K562 (cell line): ENCODE measurements around the gene NFIL3. TPM values are rescaled to one million over a fixed set of nuclear protein-coding genes. Genes with fewer than 3 reads are reported as not detected.

ENCODE experiments used
- ATAC-seq: fragments of 200-7000 bp; cut with Tn5 transposase; 3 replicates; pipeline ENCODE4 v1.9.1; 2020; ENCODE audit warnings: moderate library complexity
- BruUV-seq: library from RNA; stranded (reverse); fragments of 400-500 nt; replicated peaks from 2 replicates; lab custom pipeline; 2021; lab: Mats Ljungman, UMichigan
- CTCF ChIA-PET: fragments of 300-600 bp; formaldehyde crosslinking; extraction: SDS; loops from one replicate; lab custom pipeline; 2021; ENCODE audit warnings: low intra/inter-chr PET ratio; lab: Yijun Ruan, JAX
- POLR2A ChIA-PET: fragments of 300-600, 350-650 bp; sonication (Branson Sonifier 250); formaldehyde crosslinking; extraction: SDS; loops from one replicate; lab custom pipeline; 2021; ENCODE audit warnings: antibody characterized with exemption, inconsistent platforms; lab: Yijun Ruan, JAX
- DNase-seq, 4 experiments: peaks; one replicate each; pipeline versions ENCODE4 v3.0.0 to v3.0.0-alpha.2; 2011 to 2018; ENCODE audit warnings: low spot score in 3 of 4, mixed read lengths in 3 of 4; ENCODE audit errors: extremely low read depth in 1 of 4
- FAIRE-seq: peaks from 2 replicates; lab custom pipeline; 2011; peaks lifted over from hg19 to GRCh38; lab: Jason Lieb, UNC
- H2AFZ ChIP-seq: 2 replicates; pipeline ENCODE4 v1.6.0; 2011; ENCODE audit warnings: low read depth, low read length, control low read depth, inconsistent platforms
- H3K27ac ChIP-seq: fragments of 200-600 bp; 3 replicates; pipeline ENCODE4 v1.8.0; 2011; ENCODE audit warnings: low read depth, mild to moderate bottlenecking, control low read depth, inconsistent platforms, low read length, moderate library complexity, mixed read lengths; ENCODE audit errors: extremely low read depth
- H3K27me3 ChIP-seq, 2 experiments: fragments of 300-600 bp in 1 of 2; 2 replicates in 1 of 2; 3 replicates in 1 of 2; pipeline versions ENCODE4 v1.6.0 to v1.8.0; 2011; ENCODE audit warnings: inconsistent platforms in 2 of 2, low read length in 2 of 2, mild to moderate bottlenecking in 1 of 2, mixed read lengths in 1 of 2, moderate library complexity in 1 of 2; ENCODE audit not compliant: control insufficient read depth in 2 of 2, insufficient read depth in 2 of 2
- H3K36me3 ChIP-seq: fragments of 300-600 bp; 3 replicates; pipeline ENCODE4 v1.8.0; 2011; ENCODE audit warnings: mild to moderate bottlenecking, low read length, inconsistent platforms; ENCODE audit not compliant: control insufficient read depth, insufficient read depth
- H3K4me1 ChIP-seq, 2 experiments: fragments of 200-600 bp in 1 of 2; replicated peaks in 1 of 2; 2 replicates in 1 of 2; 3 replicates in 1 of 2; pipeline versions ENCODE4 v1.5.1 to v1.8.0; 2011; ENCODE audit warnings: inconsistent platforms in 2 of 2, low read length in 2 of 2, mild to moderate bottlenecking in 1 of 2, mixed read lengths in 1 of 2, moderate library complexity in 1 of 2; ENCODE audit not compliant: control insufficient read depth in 2 of 2, insufficient read depth in 2 of 2
- H3K4me2 ChIP-seq: 2 replicates; pipeline ENCODE4 v1.6.1; 2011; ENCODE audit warnings: low read length, control low read depth, inconsistent platforms, mixed read lengths; ENCODE audit not compliant: insufficient read depth
- H3K4me3 ChIP-seq: fragments of 200-600 bp; sonication (generic), shearing (Covaris generic); 2 replicates; pipeline ENCODE4 v1.5.1; 2016; ENCODE audit warnings: control low read depth, inconsistent platforms
- H3K79me2 ChIP-seq: fragments of 200-600 bp; 3 replicates; pipeline ENCODE4 v1.8.0; 2011; ENCODE audit warnings: low read length, inconsistent platforms; ENCODE audit not compliant: control insufficient read depth, insufficient read depth
- H3K9ac ChIP-seq, 2 experiments: 2 replicates each; pipeline versions ENCODE4 v1.6.0 to v1.6.1; 2011; ENCODE audit warnings: low read depth in 2 of 2, low read length in 2 of 2, control low read depth in 1 of 2, inconsistent platforms in 1 of 2, mild to moderate bottlenecking in 1 of 2, mixed read lengths in 1 of 2; ENCODE audit not compliant: insufficient read depth in 1 of 2
- H3K9me1 ChIP-seq: one replicate; pipeline ENCODE4 v1.6.0; 2011; ENCODE audit warnings: inconsistent platforms, mild to moderate bottlenecking, low read length, moderate library complexity; ENCODE audit not compliant: control insufficient read depth, insufficient read depth
- H3K9me3 ChIP-seq: replicated peaks from 2 replicates; pipeline ENCODE4 v1.5.1; 2011; ENCODE audit warnings: low read depth, low read length, inconsistent platforms; ENCODE audit not compliant: control insufficient read depth, insufficient read depth
- H4K20me1 ChIP-seq: replicated peaks from 2 replicates; pipeline ENCODE4 v1.6.1; 2011; ENCODE audit warnings: low read length, inconsistent platforms, mixed read lengths; ENCODE audit not compliant: control insufficient read depth, insufficient read depth
- AFF1 ChIP-seq, 2 experiments: fragments of 450-650 bp; IDR thresholded peaks; 2 replicates each; pipeline ENCODE4 v1.6.1; 2018; ENCODE audit warnings: mild to moderate bottlenecking in 2 of 2, low read depth in 1 of 2; ENCODE audit not compliant: partially characterized antibody in 2 of 2
- FOXA1 ChIP-seq: fragments of 450-650 bp; IDR thresholded peaks from 2 replicates; pipeline ENCODE4 v1.6.1; 2016; ENCODE audit warnings: mild to moderate bottlenecking, borderline replicate concordance
- RBM34 ChIP-seq: fragments of 200-400 bp; formaldehyde crosslinking; IDR thresholded peaks from 2 replicates; pipeline ENCODE4 v1.6.1; 2018; ENCODE audit warnings: low read length, borderline replicate concordance; ENCODE audit not compliant: insufficient read depth
- SIRT6 ChIP-seq: IDR thresholded peaks from one replicate; pipeline ENCODE4 v1.6.1; 2012; ENCODE audit warnings: low read depth, mild to moderate bottlenecking, control low read depth, inconsistent platforms, low read length, moderate library complexity
- TAL1 ChIP-seq: fragments of 450-650 bp; IDR thresholded peaks from 2 replicates; pipeline ENCODE4 v1.6.1; 2016; ENCODE audit warnings: mild to moderate bottlenecking
- ZNF124 ChIP-seq: sonication (generic); formaldehyde crosslinking; IDR thresholded peaks from 2 replicates; pipeline ENCODE4 v1.8.1; 2022; ENCODE audit warnings: missing genetic modification reagents
- ZNF780A ChIP-seq: fragments of 250-450 bp; sonication (Bioruptor Pico); IDR thresholded peaks from 2 replicates; pipeline ENCODE4 v1.5.0; 2021; ENCODE audit warnings: mild to moderate bottlenecking
- WGBS: fragments of 100-300 bp; shearing (Covaris generic); methylation state at CpG from one replicate; pipeline ENCODE4 v1.1.6; 2016; ENCODE audit warnings: low coverage, mixed read lengths; ENCODE audit not compliant: insufficient coverage; ENCODE audit errors: missing lambda C conversion rate; 5-methylcytosine and 5-hydroxymethylcytosine counted together
- in situ Hi-C: fragments of 300-500 bp; cut with MboI; formaldehyde crosslinking; loops from 4 replicates; pipeline ENCODE4 v1.15.0; 2018; ENCODE audit warnings: inconsistent platforms, mixed read lengths
- intact Hi-C: fragments of 100-400 bp; cut with micrococcal nuclease; formaldehyde crosslinking; loops from 2 replicates; pipeline ENCODE4 v1.14.2; 2022
- polyA plus RNA-seq, 8 experiments: library from polyadenylated mRNA; depleted of rRNA in 4 of 8; stranded (reverse) in 5 of 8; unstranded in 3 of 8; fragments of >200 nt; fragmentation: Nextera tagmentation in 2 of 8; fragmentation: Illumina TruSeq in 1 of 8; extraction: Ambion mirVana in 2 of 8; extraction: Trizol in 1 of 8; gene quantifications; 2 replicates each; pipeline versions ENCODE4 v1.2.1 to v1.2.3, GENCODE V29; 2011 to 2014; ENCODE audit warnings: inconsistent platforms in 1 of 8, missing spikeins in 1 of 8
- total RNA-seq, 7 experiments: library from RNA; depleted of rRNA in 6 of 7; stranded (reverse); fragments of >200 nt in 6 of 7; fragmentation: Illumina TruSeq in 2 of 7; extraction: Trizol in 2 of 7; gene quantifications; 2 replicates each; pipeline versions ENCODE4 v1.2.1 to v1.2.3, GENCODE V29; 2011 to 2021; ENCODE audit warnings: low replicate concordance in 1 of 7

Gene NFIL3
- total and polyA plus RNA-seq, 9 of the 15 experiments (the other 6 are each of a cell fraction or from before 2014, with no cell fraction given), result 3.2 to 16.1 (median 9.3) TPM

GRCh38 chr9:91411096-91411771 is 12.4 kb downstream of the NFIL3 start:
- in situ Hi-C loops (no loop called here), intact Hi-C loops (no loop called here)
- TF ChIP-seq SIRT6 (no peak), ZNF780A (CRISPR knock-in tag) (no peak), ZNF124 (CRISPR knock-in tag) (no peak), FOXA1 (no peak), AFF1 (IDR thresholded peaks at IDR 0.05; ENCODE audit: low read depth in 1 of 2, partially characterized antibody in 2 of 2) (no peak), RBM34 (no peak), TAL1 (no peak)
- no peaks in the 10 kb centered on the region for H3K9me3 ChIP-seq
- no peak overlapping the region for H3K4me2 ChIP-seq
- H3K79me2 ChIP-seq, result peaks cover 35% of the 10 kb centered on the region
- POLR2A ChIA-PET, result interaction anchor here (0.7 to 2.7 kb wide), 3 partner anchors 8 to 11 kb away, joined by 4 to 11 read pairs (median 5); no protein-coding TSS in a partner anchor
- H3K4me1 ChIP-seq, result no peaks in the 10 kb centered on the region
- H3K9ac ChIP-seq, result no peak overlapping the region
- DNase-seq (no peak), ATAC-seq (no peak), FAIRE-seq (no peak)
- H3K9me1 ChIP-seq, result no peaks in the 10 kb centered on the region
- no peak overlapping the region for H3K4me3 ChIP-seq
- no peak overlapping the region for H2AFZ ChIP-seq
- 55% methylated on average over 5 of the region's 5 CpGs for WGBS
- CTCF ChIA-PET, result no interaction called here
- H3K36me3 ChIP-seq, result peaks cover 25% of the 10 kb centered on the region
- no peaks in the 10 kb centered on the region for H4K20me1 ChIP-seq
- no TSS peak for BruUV-seq
- no peak overlapping the region for H3K27ac ChIP-seq
- no peaks in the 10 kb centered on the region for H3K27me3 ChIP-seq
